OCI-LY7 (cell line): ENCODE data around the gene DNAJB1.

ENCODE experiments used
- CTCF ChIP-seq: fragments of 200-600 bp; sonication (generic); conservative IDR thresholded peaks from 2 replicates; pipeline ENCODE4 v1.5.1; 2014; ENCODE audit warnings: mild to moderate bottlenecking, antibody characterized with exemption, low read length, moderate library complexity, mixed read lengths
- EZH2phosphoT487 ChIP-seq: fragments of 200-600 bp; sonication (generic); IDR thresholded peaks from 2 replicates; pipeline ENCODE4 v1.6.1; 2018; ENCODE audit warnings: low read depth, borderline replicate concordance, mild to moderate bottlenecking, mixed run types, antibody characterized with exemption, low read length, moderate library complexity, mixed read lengths

GRCh38 chr19:14492756-14493337 lies 25.4 kb downstream of the DNAJB1 start:
- TF ChIP-seq EZH2phosphoT487: no peak
- no peak for TF ChIP-seq CTCF
